ENCODE measurements around the gene TMEM9. TPM values are rescaled to one million over a fixed set of nuclear protein-coding genes. Genes with fewer than 3 reads are reported as not detected.

TMEM9 gene
- total and polyA plus RNA-seq, 10 donors = 21.5 to 50.3 (median 34.7) TPM

GRCh38 chr1:201184307-201185122 lies 30.2 kb upstream of the TMEM9 start:
- Histone ChIP-seq H3K4me1 (no peaks in the 10 kb centered on the region), H3K27me3 (replicated peaks in 1 of 7) (peaks cover 0 to 24% (median 0%) of the 10 kb centered on the region in 7 donors), H3K4me3 (no peak overlapping the region), H3K36me3 (no peaks in the 10 kb centered on the region), H3K27ac (no peak overlapping the region), H3K9me3 (no peaks in the 10 kb centered on the region)
- no peak for DNase-seq
- intact Hi-C loops (cut with DNase I; ENCODE audit: low total_unique reads) = no loop called here
- 50 to 72% (median 68%) methylated on average over 9 of the region's 9 CpGs for WGBS, 5 donors
- no peak for TF ChIP-seq POLR2AphosphoS5 (IDR thresholded peaks at IDR 0.05)
- TF ChIP-seq POLR2A (IDR thresholded peaks at IDR 0.05) = no peak
- TF ChIP-seq CTCF (IDR thresholded peaks at IDR 0.05 in 8 of 11, conservative IDR thresholded peaks at IDR 0.05 in 3 of 11) = peak in 3 of 11 experiments; percentile 12 to 45 (median 21)

GRCh38 chr1:201183753-201184152 lies 29.5 kb upstream of the TMEM9 start:
- Histone ChIP-seq H3K4me1 (no peaks in the 10 kb centered on the region), H3K27me3 (replicated peaks in 1 of 7) (peaks cover 0 to 24% (median 0%) of the 10 kb centered on the region in 7 donors), H3K36me3 (no peaks in the 10 kb centered on the region), H3K9me3 (peaks cover 0 to 4% (median 0%) of the 10 kb centered on the region in 8 donors), H3K4me3 (no peak overlapping the region), H3K27ac (no peak overlapping the region)
- DNase-seq = peak; percentile 37
- WGBS, 5 donors = 82 to 94% (median 89%) methylated on average over 5 of the region's 5 CpGs
- no peak for TF ChIP-seq POLR2A (IDR thresholded peaks at IDR 0.05)
- TF ChIP-seq CTCF (IDR thresholded peaks at IDR 0.05 in 8 of 11, conservative IDR thresholded peaks at IDR 0.05 in 3 of 11) = no peak
- TF ChIP-seq POLR2AphosphoS5 (IDR thresholded peaks at IDR 0.05) = no peak
- intact Hi-C loops (cut with DNase I; ENCODE audit: low total_unique reads) = no loop called here

- Histone ChIP-seq H3K4me1 (no peaks in the 10 kb centered on the region), H3K36me3 (no peaks in the 10 kb centered on the region), H3K27me3 (replicated peaks in 1 of 7) (peaks cover 0 to 24% (median 0%) of the 10 kb centered on the region in 7 donors), H3K4me3 (no peak overlapping the region), H3K27ac (no peak overlapping the region), H3K9me3 (peaks cover 0 to 8% (median 0%) of the 10 kb centered on the region in 8 donors)
- WGBS, 5 donors = 87 to 97% (median 94%) methylated on average over 3 of the region's 3 CpGs
- intact Hi-C loops (cut with DNase I; ENCODE audit: low total_unique reads) = no loop called here
- no peak for DNase-seq
- TF ChIP-seq POLR2A (IDR thresholded peaks at IDR 0.05) (no peak), CTCF (IDR thresholded peaks at IDR 0.05 in 8 of 11, conservative IDR thresholded peaks at IDR 0.05 in 3 of 11) (no peak), POLR2AphosphoS5 (IDR thresholded peaks at IDR 0.05) (no peak)
Observed at GRCh38 chr1:201183209-201183608, 28.9 kb upstream of the TMEM9 start.

- DNase-seq = peak; percentile 2
- Histone ChIP-seq H3K4me3 (no peak overlapping the region), H3K27me3 (replicated peaks in 1 of 7) (peaks cover 0 to 24% (median 0%) of the 10 kb centered on the region in 7 donors), H3K9me3 (peaks cover 0 to 8% (median 0%) of the 10 kb centered on the region in 8 donors), H3K36me3 (no peaks in the 10 kb centered on the region), H3K27ac (no peak overlapping the region), H3K4me1 (no peaks in the 10 kb centered on the region)
- TF ChIP-seq CTCF (IDR thresholded peaks at IDR 0.05 in 8 of 11, conservative IDR thresholded peaks at IDR 0.05 in 3 of 11) (no peak), POLR2A (IDR thresholded peaks at IDR 0.05) (no peak), POLR2AphosphoS5 (IDR thresholded peaks at IDR 0.05) (no peak)
- intact Hi-C loops (cut with DNase I; ENCODE audit: low total_unique reads) = no loop called here
- 63 to 75% (median 72%) methylated on average over 2 of the region's 2 CpGs for WGBS, 5 donors
Observed at GRCh38 chr1:201181726-201182125, 27.5 kb upstream of the TMEM9 start.
